Activated CD4-positive, alpha-beta T cell treated with anti-CD3 and anti-CD28 coated beads for 36 hours (primary cell): ENCODE results near the gene XBP1. TPM values are rescaled to one million over a fixed set of nuclear protein-coding genes. Genes with fewer than 3 reads are reported as not detected.

Source experiments
- ATAC-seq: fragments of 200-7000 bp; cut with Tn5 transposase; one replicate; pipeline ENCODE4 v1.10.0; 2021; ENCODE audit warnings: mild to moderate bottlenecking, moderate library complexity
- CTCF ChIA-PET: fragments of 350-600 bp; sonication (Branson Sonifier 250); formaldehyde crosslinking; loops from one replicate; lab custom pipeline; 2021; ENCODE audit warnings: antibody characterized with exemption; lab: Charles Lee
- POLR2A ChIA-PET: fragments of 350-600 bp; sonication (Branson Sonifier 250); formaldehyde crosslinking; loops from one replicate; lab custom pipeline; 2021; ENCODE audit warnings: antibody characterized with exemption, inconsistent platforms; lab: Charles Lee
- DNase-seq: peaks from one replicate; pipeline ENCODE4 v3.0.0-alpha.2; 2020
- H3K27ac Mint-ChIP-seq: one replicate; pipeline ENCODE4 v1.8.0; 2021; ENCODE audit warnings: mixed read lengths
- H3K27me3 Mint-ChIP-seq: one replicate; pipeline ENCODE4 v1.8.0; 2021; ENCODE audit warnings: mixed read lengths
- H3K36me3 Mint-ChIP-seq: one replicate; pipeline ENCODE4 v1.8.0; 2021; ENCODE audit warnings: low read depth, mixed read lengths
- H3K4me1 Mint-ChIP-seq: one replicate; pipeline ENCODE4 v1.8.0; 2021; ENCODE audit warnings: mixed read lengths
- H3K4me3 Mint-ChIP-seq: one replicate; pipeline ENCODE4 v1.8.0; 2021; ENCODE audit warnings: mild to moderate bottlenecking, moderate library complexity, mixed read lengths
- H3K9me3 Mint-ChIP-seq: one replicate; pipeline ENCODE4 v1.8.0; 2021; ENCODE audit warnings: low read depth, mixed read lengths
- intact Hi-C, 2 experiments: fragments of 100-400 bp; cut with DNase I in 1 of 2; cut with micrococcal nuclease in 1 of 2; formaldehyde crosslinking; loops; one replicate each; pipeline versions ENCODE4 v1.14.2 to v1.15.1; 2022 to 2024; cut with DNase I, micrococcal nuclease
- total RNA-seq, 2 experiments: library from RNA; stranded (reverse); gene quantifications; one replicate each; pipeline ENCODE4 v1.2.3, GENCODE V29; 2021

The XBP1 gene
- total RNA-seq, 2 experiments from 2014 or later, result 88.8 to 101 TPM

GRCh38 chr22:28792491-28793383 lies 7.6 kb downstream of the XBP1 start:
- intact Hi-C loops, result loop anchor here in 1 of 2 experiments (10.0 kb wide), 2 partner anchors 112 to 118 kb away; partner anchors contain the start of gene TTC28
- no peak for DNase-seq
- peaks cover 45% of the 10 kb centered on the region for H3K36me3 Mint-ChIP-seq

GRCh38 chr22:28791841-28792490 lies 8.4 kb downstream of the XBP1 start:
- CTCF ChIA-PET, result interaction anchor here (0.6 to 4.2 kb wide), 2 partner anchors 37 to 191 kb away, joined by 3 to 28 read pairs; no protein-coding TSS in a partner anchor
- POLR2A ChIA-PET, result interaction anchor here (0.7 to 1.1 kb wide), 2 partner anchors 11 to 13 kb away, joined by 3 to 4 read pairs; no protein-coding TSS in a partner anchor
- DNase-seq (no peak), ATAC-seq (peak; percentile 11)
- intact Hi-C loops, result loop anchor here in 1 of 2 experiments (2.0 to 10.0 kb wide), 3 partner anchors 37 to 117 kb away; partner anchors contain the start of gene TTC28
- Mint-ChIP-seq H3K27ac (no peak overlapping the region), H3K4me1 (peaks cover 45% of the 10 kb centered on the region), H3K4me3 (no peak overlapping the region), H3K9me3 (no peaks in the 10 kb centered on the region), H3K36me3 (peaks cover 39% of the 10 kb centered on the region), H3K27me3 (no peaks in the 10 kb centered on the region)

More at GRCh38 chr22:28792491-28793383, 7.6 kb downstream of the XBP1 start:
- H3K27ac Mint-ChIP-seq, result no peak overlapping the region
- no peak overlapping the region for H3K4me3 Mint-ChIP-seq
- ChIA-PET CTCF (interaction anchor here (0.6 to 4.2 kb wide), 4 partner anchors 9 to 192 kb away, joined by 3 to 28 read pairs (median 4); no protein-coding TSS in a partner anchor), POLR2A (no interaction called here)
- peaks cover 50% of the 10 kb centered on the region for H3K4me1 Mint-ChIP-seq
- no peak for ATAC-seq
- no peaks in the 10 kb centered on the region for H3K27me3 Mint-ChIP-seq
- no peaks in the 10 kb centered on the region for H3K9me3 Mint-ChIP-seq

DNA sequence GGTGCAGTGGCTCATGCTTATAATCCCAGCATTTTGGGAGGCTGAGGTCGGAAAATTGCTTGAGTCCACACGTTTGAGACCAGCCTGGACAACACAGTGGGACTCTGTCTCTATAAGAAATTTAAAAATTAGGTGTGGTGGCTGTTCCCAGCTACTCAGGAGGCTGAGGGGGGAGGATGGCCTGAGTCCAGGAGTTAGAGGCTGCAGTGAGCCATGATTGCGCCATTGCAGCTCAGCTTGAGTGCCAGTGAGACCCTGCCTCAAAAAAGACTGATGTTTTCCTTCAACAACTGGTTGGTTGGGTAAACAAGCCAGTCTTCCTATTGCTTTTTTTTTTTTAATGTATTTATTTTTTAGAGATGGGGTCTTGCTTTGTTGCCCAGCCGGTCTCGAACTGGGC lies 9.2 kb downstream of the XBP1 start:
- H3K4me1 Mint-ChIP-seq, result peaks cover 36% of the 10 kb centered on the region
- peaks cover 36% of the 10 kb centered on the region for H3K36me3 Mint-ChIP-seq
- intact Hi-C loops, result loop anchor here in 1 of 2 experiments (2.0 to 10.0 kb wide), 3 partner anchors 38 to 116 kb away; partner anchors contain the start of gene TTC28
- DNase-seq (no peak), ATAC-seq (no peak)
- POLR2A ChIA-PET, result interaction anchor here (0.6 to 1.1 kb wide), 3 partner anchors 10 to 169 kb away, joined by 3 to 4 read pairs (median 3); no protein-coding TSS in a partner anchor
- H3K4me3 Mint-ChIP-seq, result no peak overlapping the region
- CTCF ChIA-PET, result interaction anchor here (0.9 to 4.2 kb wide), 4 partner anchors 11 to 190 kb away, joined by 3 to 28 read pairs (median 9); no protein-coding TSS in a partner anchor
- H3K9me3 Mint-ChIP-seq, result no peaks in the 10 kb centered on the region
- H3K27me3 Mint-ChIP-seq, result no peaks in the 10 kb centered on the region
- H3K27ac Mint-ChIP-seq, result no peak overlapping the region

- no peaks in the 10 kb centered on the region for H3K27me3 Mint-ChIP-seq
- peaks cover 19% of the 10 kb centered on the region for H3K4me1 Mint-ChIP-seq
- H3K27ac Mint-ChIP-seq, result no peak overlapping the region
- DNase-seq, result no peak
- no peak overlapping the region for H3K4me3 Mint-ChIP-seq
- intact Hi-C loops, result no loop called here
- ChIA-PET CTCF (interaction anchor here (1.0 to 4.2 kb wide), 3 partner anchors 9 to 67 kb away, joined by 3 to 28 read pairs (median 8); no protein-coding TSS in a partner anchor), POLR2A (no interaction called here)
- H3K9me3 Mint-ChIP-seq, result no peaks in the 10 kb centered on the region
- no peak for ATAC-seq
- H3K36me3 Mint-ChIP-seq, result peaks cover 28% of the 10 kb centered on the region
Observed at GRCh38 chr22:28788601-28789000, 11.8 kb downstream of the XBP1 start.

- Mint-ChIP-seq H3K27me3 (no peaks in the 10 kb centered on the region), H3K4me3 (no peak overlapping the region), H3K36me3 (peaks cover 35% of the 10 kb centered on the region), H3K9me3 (no peaks in the 10 kb centered on the region), H3K27ac (no peak overlapping the region), H3K4me1 (peaks cover 12% of the 10 kb centered on the region)
- intact Hi-C loops, result no loop called here
- POLR2A ChIA-PET, result interaction anchor here (1.3 kb wide), 1 partner anchor 16 kb away, joined by 3 read pairs; the partner anchor contains the start of gene XBP1
- CTCF ChIA-PET, result interaction anchor here (1.0 to 1.6 kb wide), 4 partner anchors 9 to 45 kb away, joined by 3 to 5 read pairs (median 4); partner anchors contain the start of gene CCDC117
- DNase-seq (no peak), ATAC-seq (no peak)
Observed at GRCh38 chr22:28783786-28784671, 16.3 kb downstream of the XBP1 start.

DNA sequence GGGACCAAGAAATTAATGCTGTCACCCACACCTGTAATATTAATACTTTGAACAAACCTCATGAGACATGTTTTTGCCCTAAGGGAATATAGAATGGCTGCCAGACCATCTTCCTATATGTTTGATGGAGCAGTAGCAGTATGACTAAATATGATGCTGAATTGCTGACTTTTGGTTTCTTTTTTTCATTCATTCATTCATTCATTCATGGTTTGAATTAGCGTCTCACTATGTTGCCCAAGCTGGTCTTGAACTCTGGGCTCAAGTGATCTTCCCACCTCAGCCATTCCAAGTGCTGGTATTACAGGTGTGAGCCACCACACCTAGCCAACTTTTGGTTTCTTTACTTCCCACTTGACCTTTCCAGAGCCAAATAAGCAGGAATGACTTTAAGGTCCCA lies 20.1 kb downstream of the XBP1 start:
- Mint-ChIP-seq H3K9me3 (no peaks in the 10 kb centered on the region), H3K36me3 (peaks cover 42% of the 10 kb centered on the region), H3K27me3 (no peaks in the 10 kb centered on the region), H3K4me3 (no peak overlapping the region), H3K27ac (peak overlapping the region; percentile 42), H3K4me1 (peaks cover 21% of the 10 kb centered on the region)
- no peak for DNase-seq
- ATAC-seq, result no peak
- CTCF ChIA-PET, result interaction anchor here (2.2 kb wide), 1 partner anchor 10 kb away, joined by 8 read pairs; no protein-coding TSS in a partner anchor
- intact Hi-C loops, result no loop called here
- POLR2A ChIA-PET, result interaction anchor here (0.7 to 1.0 kb wide), 2 partner anchors 17 to 19 kb away, joined by 4 to 5 read pairs; partner anchors contain the start of gene XBP1

DNA sequence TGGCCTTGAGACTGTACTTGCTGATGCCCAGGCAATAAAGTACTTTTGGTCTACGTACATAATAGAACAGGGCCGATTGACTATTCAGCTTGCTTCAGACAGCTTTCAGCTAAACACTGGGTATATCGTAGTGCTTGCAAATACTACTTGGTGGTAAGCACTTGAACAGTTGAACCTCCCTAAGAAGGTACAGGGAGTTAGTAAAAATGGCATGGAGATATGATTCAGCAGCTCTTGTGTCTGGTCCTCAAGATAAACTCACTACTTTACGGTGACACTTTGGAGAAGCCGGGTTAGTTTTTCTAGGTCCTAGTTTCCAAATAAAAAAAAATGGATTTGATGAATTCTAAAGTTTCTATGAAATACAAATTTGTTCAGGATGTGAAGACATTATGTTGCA lies 20.5 kb downstream of the XBP1 start:
- H3K4me1 Mint-ChIP-seq, result peaks cover 23% of the 10 kb centered on the region
- H3K36me3 Mint-ChIP-seq, result peaks cover 42% of the 10 kb centered on the region
- H3K27ac Mint-ChIP-seq, result no peak overlapping the region
- no peak overlapping the region for H3K4me3 Mint-ChIP-seq
- intact Hi-C loops, result no loop called here
- no peaks in the 10 kb centered on the region for H3K27me3 Mint-ChIP-seq
- ATAC-seq (no peak), DNase-seq (no peak)
- CTCF ChIA-PET, result interaction anchor here (2.2 kb wide), 1 partner anchor 10 kb away, joined by 8 read pairs; no protein-coding TSS in a partner anchor
- POLR2A ChIA-PET, result no interaction called here
- no peaks in the 10 kb centered on the region for H3K9me3 Mint-ChIP-seq

- intact Hi-C loops, result loop anchor here in 1 of 2 experiments (5.0 kb wide), 2 partner anchors 38 to 133 kb away; no protein-coding TSS in a partner anchor
- Mint-ChIP-seq H3K4me3 (peak overlapping the region; percentile 94), H3K4me1 (peaks cover 25% of the 10 kb centered on the region), H3K36me3 (peaks cover 29% of the 10 kb centered on the region), H3K9me3 (no peaks in the 10 kb centered on the region), H3K27me3 (no peaks in the 10 kb centered on the region), H3K27ac (peak overlapping the region; percentile 63)
- DNase-seq, result no peak
- ChIA-PET CTCF (interaction anchor here (2.6 kb wide), 1 partner anchor 25 kb away, joined by 22 read pairs; the partner anchor contains the start of gene XBP1), POLR2A (interaction anchor here (2.6 kb wide), 1 partner anchor 25 kb away, joined by 47 read pairs; the partner anchor contains the start of gene XBP1)
- ATAC-seq, result no peak
Observed at GRCh38 chr22:28774378-28774777, 26.0 kb downstream of the XBP1 start.

- DNase-seq (no peak), ATAC-seq (peak; percentile 50)
- intact Hi-C loops, result loop anchor here (1.0 to 5.0 kb wide), 6 partner anchors 26 to 495 kb away; partner anchors contain the start of gene EWSR1 (in 1 of the 2)
- Mint-ChIP-seq H3K9me3 (no peaks in the 10 kb centered on the region), H3K27me3 (no peaks in the 10 kb centered on the region), H3K27ac (peak overlapping the region; percentile 99), H3K4me3 (peak overlapping the region; percentile 94), H3K4me1 (peaks cover 22% of the 10 kb centered on the region), H3K36me3 (peaks cover 29% of the 10 kb centered on the region)
- CTCF ChIA-PET, result interaction anchor here (0.6 to 2.6 kb wide), 8 partner anchors 12 to 1990 kb away, joined by 3 to 22 read pairs (median 4); partner anchors contain the start of genes CHEK2, HSCB and XBP1
- POLR2A ChIA-PET, result interaction anchor here (2.6 kb wide), 1 partner anchor 26 kb away, joined by 47 read pairs; the partner anchor contains the start of gene XBP1
Observed at GRCh38 chr22:28773461-28773867, 26.9 kb downstream of the XBP1 start.
